Smooth muscle cell (in vitro differentiated cells): ENCODE results near the gene KNDC1. TPM values are rescaled to one million over a fixed set of nuclear protein-coding genes. Genes with fewer than 3 reads are reported as not detected.

ENCODE experiments used
- DNase-seq: peaks from one replicate; lab custom pipeline; 2025; ENCODE audit not compliant: unreplicated experiment; lab: John Stamatoyannopoulos, UW
- H2AFZ ChIP-seq: fragments of 200-600 bp; sonication (generic); 2 replicates; pipeline ENCODE4 v1.6.0; 2016; ENCODE audit warnings: antibody characterized with exemption, low read depth, mild to moderate bottlenecking
- H3F3A ChIP-seq: fragments of 200-600 bp; sonication (generic); 2 replicates; pipeline ENCODE4 v1.6.0; 2017; ENCODE audit warnings: antibody characterized with exemption, low read depth
- H3K27ac ChIP-seq: fragments of 200-600 bp; sonication (generic); 2 replicates; pipeline ENCODE4 v1.5.1; 2016; ENCODE audit warnings: low read depth, mild to moderate bottlenecking
- H3K27me3 ChIP-seq: fragments of 200-600 bp; sonication (generic); 2 replicates; pipeline ENCODE4 v1.6.1; 2016; ENCODE audit warnings: low read depth, mild to moderate bottlenecking
- H3K36me3 ChIP-seq: fragments of 200-600 bp; sonication (generic); 2 replicates; pipeline ENCODE4 v1.5.1; 2016; ENCODE audit warnings: low read depth
- H3K4me1 ChIP-seq: fragments of 200-600 bp; sonication (generic); 2 replicates; pipeline ENCODE4 v1.5.1; 2016; ENCODE audit warnings: low read depth
- H3K4me2 ChIP-seq: fragments of 200-600 bp; sonication (generic); 2 replicates; pipeline ENCODE4 v1.6.0; 2016; ENCODE audit warnings: mild to moderate bottlenecking
- H3K4me3 ChIP-seq: fragments of 200-600 bp; sonication (generic); 2 replicates; pipeline ENCODE4 v1.5.1; 2016; ENCODE audit warnings: mild to moderate bottlenecking
- H3K79me2 ChIP-seq: fragments of 200-600 bp; sonication (generic); 2 replicates; pipeline ENCODE4 v1.6.0; 2016; ENCODE audit warnings: low read depth, mild to moderate bottlenecking
- H3K9ac ChIP-seq: fragments of 200-600 bp; sonication (generic); 2 replicates; pipeline ENCODE4 v1.6.0; 2016; ENCODE audit warnings: low read depth
- H3K9me3 ChIP-seq: fragments of 200-600 bp; sonication (generic); replicated peaks from 2 replicates; pipeline ENCODE4 v1.5.1; 2016; ENCODE audit warnings: low read depth
- H4K20me1 ChIP-seq: fragments of 200-600 bp; sonication (generic); 2 replicates; pipeline ENCODE4 v1.6.0; 2016; ENCODE audit warnings: low read depth
- CTCF ChIP-seq: fragments of 200-600 bp; sonication (generic); IDR thresholded peaks from 2 replicates; pipeline ENCODE4 v1.5.1; 2017; ENCODE audit warnings: borderline replicate concordance, mild to moderate bottlenecking, antibody characterized with exemption; ENCODE audit not compliant: insufficient read depth, poor library complexity, severe bottlenecking
- WGBS: methylation state at CpG from one replicate; pipeline ENCODE4 v1.1.7; 2016; ENCODE audit warnings: low lambda C conversion rate; 5-methylcytosine and 5-hydroxymethylcytosine counted together
- polyA plus RNA-seq: library from polyadenylated mRNA; unstranded; fragments of >200 nt; fragmentation: Nextera tagmentation; extraction: Ambion mirVana; gene quantifications from 2 replicates; pipeline ENCODE4 v1.2.1, GENCODE V29; 2016
- total RNA-seq: library from RNA; depleted of rRNA; stranded (reverse); fragments of >200 nt; gene quantifications from 2 replicates; pipeline ENCODE4 v1.2.3, GENCODE V29; 2014

The KNDC1 gene
- total and polyA plus RNA-seq, 2 experiments from 2014 or later: 2.3 to 3.1 TPM

GRCh38 chr10:133142523-133143199 is 17.4 kb upstream of the KNDC1 start:
- no peak for DNase-seq
- H3K4me3 ChIP-seq: no peak overlapping the region
- H3K79me2 ChIP-seq: no peaks in the 10 kb centered on the region
- H2AFZ ChIP-seq: no peak overlapping the region
- H3K9me3 ChIP-seq: no peaks in the 10 kb centered on the region
- no peak overlapping the region for H3K4me2 ChIP-seq
- H3K27ac ChIP-seq: no peak overlapping the region
- TF ChIP-seq CTCF: no peak
- H3K36me3 ChIP-seq: no peaks in the 10 kb centered on the region
- no peaks in the 10 kb centered on the region for H3K27me3 ChIP-seq
- no peak overlapping the region for H3K9ac ChIP-seq
- no peaks in the 10 kb centered on the region for H4K20me1 ChIP-seq
- H3F3A ChIP-seq: no peaks in the 10 kb centered on the region
- 92% methylated on average over 24 of the region's 24 CpGs for WGBS
- no peaks in the 10 kb centered on the region for H3K4me1 ChIP-seq

GRCh38 chr10:133143200-133143533 is 16.9 kb upstream of the KNDC1 start:
- Histone ChIP-seq H3K4me2 (no peak overlapping the region), H3K4me3 (no peak overlapping the region), H3K36me3 (no peaks in the 10 kb centered on the region), H2AFZ (no peak overlapping the region), H3K27ac (no peak overlapping the region), H3K27me3 (no peaks in the 10 kb centered on the region), H3K9me3 (no peaks in the 10 kb centered on the region), H3K4me1 (no peaks in the 10 kb centered on the region), H3F3A (no peaks in the 10 kb centered on the region), H3K9ac (no peak overlapping the region), H4K20me1 (no peaks in the 10 kb centered on the region), H3K79me2 (no peaks in the 10 kb centered on the region)
- 46% methylated on average over 10 of the region's 10 CpGs for WGBS
- TF ChIP-seq CTCF: no peak
- DNase-seq: no peak

- no peaks in the 10 kb centered on the region for H4K20me1 ChIP-seq
- no peaks in the 10 kb centered on the region for H3K4me1 ChIP-seq
- H2AFZ ChIP-seq: no peak overlapping the region
- H3K79me2 ChIP-seq: no peaks in the 10 kb centered on the region
- DNase-seq: no peak
- no peaks in the 10 kb centered on the region for H3K36me3 ChIP-seq
- no peaks in the 10 kb centered on the region for H3F3A ChIP-seq
- peak overlapping the region; percentile 52 for H3K4me2 ChIP-seq
- no peak overlapping the region for H3K27ac ChIP-seq
- H3K9me3 ChIP-seq: no peaks in the 10 kb centered on the region
- H3K27me3 ChIP-seq: no peaks in the 10 kb centered on the region
- no peak overlapping the region for H3K9ac ChIP-seq
- H3K4me3 ChIP-seq: no peak overlapping the region
- TF ChIP-seq CTCF: no peak
- WGBS: 76% methylated on average over 9 of the region's 9 CpGs
These were observed 16.5 kb upstream of the KNDC1 start for GRCh38 chr10:133143546-133143945.

GRCh38 chr10:133144771-133145170 is 15.2 kb upstream of the KNDC1 start:
- Histone ChIP-seq H4K20me1 (no peaks in the 10 kb centered on the region), H3K9ac (no peak overlapping the region), H3K4me1 (no peaks in the 10 kb centered on the region), H3K27me3 (no peaks in the 10 kb centered on the region), H3K36me3 (no peaks in the 10 kb centered on the region), H3K79me2 (no peaks in the 10 kb centered on the region), H3K27ac (no peak overlapping the region), H3K4me3 (no peak overlapping the region), H3K9me3 (no peaks in the 10 kb centered on the region), H3F3A (no peaks in the 10 kb centered on the region), H3K4me2 (no peak overlapping the region), H2AFZ (no peak overlapping the region)
- no peak for DNase-seq
- TF ChIP-seq CTCF: no peak
- 89% methylated on average over 7 of the region's 7 CpGs for WGBS
